Measurements from ENCODE around the gene APOBEC3B.
"Not testable (repeated sequence)": the region's sequence is repeated elsewhere in the genome, so short reads cannot be mapped to it uniquely, and the experiment has no call there.

APOBEC3B gene

GRCh38 chr22:38956551-38956950 is 25.6 kb upstream of the APOBEC3B start:
- Histone ChIP-seq H2BK5ac (ENCODE audit: low read depth, low read length, poor library complexity, severe bottlenecking) (no peak overlapping the region), H3K27me3 (ENCODE audit: control insufficient read depth in 1 of 2, insufficient read depth in 1 of 2, low read length in 2 of 2) (peaks cover 69 to 74% of the 10 kb centered on the region in 2 experiments), H3K23ac (ENCODE audit: low read length in 2 of 2) (no peak overlapping the region), H4K8ac (ENCODE audit: low read length) (no peak overlapping the region), H2BK15ac (ENCODE audit: low read depth, poor library complexity, severe bottlenecking) (no peak overlapping the region), H3K36me3 (ENCODE audit: control insufficient read depth in 1 of 2, insufficient read depth in 2 of 2, low read depth in 1 of 2, low read length in 2 of 2) (no peaks in the 10 kb centered on the region), H2BK120ac (ENCODE audit: low read depth, low read length) (no peak overlapping the region), H2AFZ (ENCODE audit: low read depth, low read length) (no peak overlapping the region), H3K4me2 (ENCODE audit: low read length, poor library complexity, severe bottlenecking) (no peak overlapping the region), H3K4me1 (ENCODE audit: control insufficient read depth, insufficient read depth, low read depth, low read length) (no peaks in the 10 kb centered on the region), H3K4ac (ENCODE audit: low read depth in 1 of 2, low read length in 2 of 2) (no peak overlapping the region), H3K9me3 (ENCODE audit: control insufficient read depth, low read length) (no peaks in the 10 kb centered on the region), H3K4me3 (ENCODE audit: insufficient read depth in 1 of 2, low read depth in 1 of 2, low read length in 2 of 2) (no peak overlapping the region), H3K14ac (ENCODE audit: low read length in 2 of 2) (no peak overlapping the region), H3K18ac (ENCODE audit: low read depth in 1 of 2, low read length in 2 of 2) (no peak overlapping the region), H3K27ac (ENCODE audit: low read length, poor library complexity, severe bottlenecking) (no peak overlapping the region), H3K9ac (ENCODE audit: low read length) (no peak overlapping the region), H2BK12ac (ENCODE audit: low read length in 2 of 2) (no peak overlapping the region), H4K91ac (ENCODE audit: low read length) (no peak overlapping the region), H2AK5ac (ENCODE audit: low read length, severe bottlenecking) (no peak overlapping the region), H3K79me1 (replicated peaks; ENCODE audit: low read length, poor library complexity, severe bottlenecking) (no peaks in the 10 kb centered on the region)
- no peak for DNase-seq
- 87% methylated on average over 5 of the region's 5 CpGs for WGBS

DNA sequence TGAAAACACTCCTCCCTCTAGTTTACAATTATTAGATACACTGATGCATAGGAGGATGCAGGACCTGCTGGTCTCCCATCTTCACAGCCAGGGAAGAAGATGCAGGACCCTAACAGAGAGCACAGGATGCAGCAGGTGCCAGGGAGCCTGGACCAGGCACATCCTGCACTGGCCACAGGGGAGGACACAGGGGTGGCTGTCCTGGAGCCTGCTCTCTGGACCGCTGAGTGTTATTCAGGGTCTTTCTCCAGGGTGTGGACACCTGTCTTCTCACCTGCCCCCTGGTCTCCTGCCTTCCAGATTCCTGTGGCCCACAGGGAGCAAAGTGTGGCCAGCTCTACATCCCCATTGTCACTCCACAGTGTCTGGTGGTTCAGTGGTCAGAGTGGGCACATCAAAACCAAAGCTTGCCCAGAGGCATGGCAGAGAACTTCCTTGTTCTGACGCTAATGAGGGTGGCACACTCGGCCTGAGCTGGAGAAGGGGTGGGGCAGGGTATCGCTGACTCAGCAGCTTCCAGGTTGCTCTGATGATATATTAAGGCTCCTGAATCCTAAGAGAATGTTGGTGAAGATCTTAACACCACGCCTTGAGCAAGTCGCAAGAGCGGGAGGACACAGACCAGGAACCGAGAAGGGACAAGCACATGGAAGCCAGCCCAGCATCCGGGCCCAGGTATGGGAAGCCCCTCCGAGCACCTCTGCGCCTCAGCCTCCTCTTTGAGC is 24.9 kb upstream of the APOBEC3B start, which contains the start of gene APOBEC3A:
Gene APOBEC3A (plus strand): TSS at position 564 of the 725 bp plus-strand sequence. CDS start 83 bp downstream, at position 647.
- no peak for DNase-seq
- Histone ChIP-seq H3K4me1 (ENCODE audit: control insufficient read depth, insufficient read depth, low read depth, low read length) (no peaks in the 10 kb centered on the region), H3K4me2 (ENCODE audit: low read length, poor library complexity, severe bottlenecking) (no peak within 1 kb of the TSS), H4K8ac (ENCODE audit: low read length) (no peak within 1 kb of the TSS), H2AK5ac (ENCODE audit: low read length, severe bottlenecking) (no peak within 1 kb of the TSS), H3K4ac (ENCODE audit: low read depth in 1 of 2, low read length in 2 of 2) (no peak within 1 kb of the TSS), H2BK15ac (ENCODE audit: low read depth, poor library complexity, severe bottlenecking) (no peak within 1 kb of the TSS), H3K36me3 (ENCODE audit: control insufficient read depth in 1 of 2, insufficient read depth in 2 of 2, low read depth in 1 of 2, low read length in 2 of 2) (no peaks in the 10 kb centered on the region), H3K27ac (ENCODE audit: low read length, poor library complexity, severe bottlenecking) (no peak within 1 kb of the TSS), H3K27me3 (ENCODE audit: control insufficient read depth in 1 of 2, insufficient read depth in 1 of 2, low read length in 2 of 2) (peaks cover 62 to 71% of the 10 kb centered on the region in 2 experiments), H3K9me3 (ENCODE audit: control insufficient read depth, low read length) (no peaks in the 10 kb centered on the region), H2BK120ac (ENCODE audit: low read depth, low read length) (no peak within 1 kb of the TSS), H3K18ac (ENCODE audit: low read depth in 1 of 2, low read length in 2 of 2) (no peak within 1 kb of the TSS), H2BK5ac (ENCODE audit: low read depth, low read length, poor library complexity, severe bottlenecking) (no peak within 1 kb of the TSS), H3K23ac (ENCODE audit: low read length in 2 of 2) (no peak within 1 kb of the TSS), H3K4me3 (ENCODE audit: insufficient read depth in 1 of 2, low read depth in 1 of 2, low read length in 2 of 2) (no peak within 1 kb of the TSS), H4K91ac (ENCODE audit: low read length) (no peak within 1 kb of the TSS), H2BK12ac (ENCODE audit: low read length in 2 of 2) (no peak within 1 kb of the TSS), H3K9ac (ENCODE audit: low read length) (no peak within 1 kb of the TSS), H3K79me1 (replicated peaks; ENCODE audit: low read length, poor library complexity, severe bottlenecking) (no peaks in the 10 kb centered on the region), H3K14ac (ENCODE audit: low read length in 2 of 2) (no peak within 1 kb of the TSS), H2AFZ (ENCODE audit: low read depth, low read length) (no peak within 1 kb of the TSS)
- 88% methylated on average over 11 of the region's 11 CpGs for WGBS

GRCh38 chr22:38957808-38958650 is 24.1 kb upstream of the APOBEC3B start:
- Histone ChIP-seq H3K18ac (ENCODE audit: low read depth in 1 of 2, low read length in 2 of 2) (no peak overlapping the region), H3K23ac (ENCODE audit: low read length in 2 of 2) (no peak overlapping the region), H2BK12ac (ENCODE audit: low read length in 2 of 2) (no peak overlapping the region), H2BK15ac (ENCODE audit: low read depth, poor library complexity, severe bottlenecking) (no peak overlapping the region), H2BK120ac (ENCODE audit: low read depth, low read length) (no peak overlapping the region), H3K9ac (ENCODE audit: low read length) (no peak overlapping the region), H3K14ac (ENCODE audit: low read length in 2 of 2) (no peak overlapping the region), H4K8ac (ENCODE audit: low read length) (no peak overlapping the region), H2BK5ac (ENCODE audit: low read depth, low read length, poor library complexity, severe bottlenecking) (no peak overlapping the region), H3K4me3 (ENCODE audit: insufficient read depth in 1 of 2, low read depth in 1 of 2, low read length in 2 of 2) (no peak overlapping the region), H3K4me1 (ENCODE audit: control insufficient read depth, insufficient read depth, low read depth, low read length) (no peaks in the 10 kb centered on the region), H2AFZ (ENCODE audit: low read depth, low read length) (no peak overlapping the region), H4K91ac (ENCODE audit: low read length) (no peak overlapping the region), H3K4me2 (ENCODE audit: low read length, poor library complexity, severe bottlenecking) (no peak overlapping the region), H3K27me3 (ENCODE audit: control insufficient read depth in 1 of 2, insufficient read depth in 1 of 2, low read length in 2 of 2) (peaks cover 58 to 66% of the 10 kb centered on the region in 2 experiments), H3K36me3 (ENCODE audit: control insufficient read depth in 1 of 2, insufficient read depth in 2 of 2, low read depth in 1 of 2, low read length in 2 of 2) (no peaks in the 10 kb centered on the region), H3K4ac (ENCODE audit: low read depth in 1 of 2, low read length in 2 of 2) (no peak overlapping the region), H3K9me3 (ENCODE audit: control insufficient read depth, low read length) (no peaks in the 10 kb centered on the region), H3K79me1 (replicated peaks; ENCODE audit: low read length, poor library complexity, severe bottlenecking) (no peaks in the 10 kb centered on the region), H3K27ac (ENCODE audit: low read length, poor library complexity, severe bottlenecking) (no peak overlapping the region), H2AK5ac (ENCODE audit: low read length, severe bottlenecking) (no peak overlapping the region)
- 79% methylated on average over 5 of the region's 6 CpGs for WGBS
- DNase-seq, result no peak

- not testable (repeated sequence) for H2AFZ ChIP-seq (ENCODE audit: low read depth, low read length); H3K27ac ChIP-seq (ENCODE audit: low read length, poor library complexity, severe bottlenecking); H3K4ac ChIP-seq (ENCODE audit: low read depth in 1 of 2, low read length in 2 of 2); H3K36me3 ChIP-seq (ENCODE audit: control insufficient read depth in 1 of 2, insufficient read depth in 2 of 2, low read depth in 1 of 2, low read length in 2 of 2); DNase-seq; H3K23ac ChIP-seq (ENCODE audit: low read length in 2 of 2); H3K9ac ChIP-seq (ENCODE audit: low read length); H3K79me1 ChIP-seq (replicated peaks; ENCODE audit: low read length, poor library complexity, severe bottlenecking); H2AK5ac ChIP-seq (ENCODE audit: low read length, severe bottlenecking); H3K9me3 ChIP-seq (ENCODE audit: control insufficient read depth, low read length); H4K8ac ChIP-seq (ENCODE audit: low read length); H3K4me3 ChIP-seq (ENCODE audit: insufficient read depth in 1 of 2, low read depth in 1 of 2, low read length in 2 of 2); H2BK5ac ChIP-seq (ENCODE audit: low read depth, low read length, poor library complexity, severe bottlenecking); H3K4me2 ChIP-seq (ENCODE audit: low read length, poor library complexity, severe bottlenecking); H2BK15ac ChIP-seq (ENCODE audit: low read depth, poor library complexity, severe bottlenecking); H2BK120ac ChIP-seq (ENCODE audit: low read depth, low read length); H2BK12ac ChIP-seq (ENCODE audit: low read length in 2 of 2); H3K14ac ChIP-seq (ENCODE audit: low read length in 2 of 2); H3K4me1 ChIP-seq (ENCODE audit: control insufficient read depth, insufficient read depth, low read depth, low read length); H3K18ac ChIP-seq (ENCODE audit: low read depth in 1 of 2, low read length in 2 of 2); H4K91ac ChIP-seq (ENCODE audit: low read length)
- peaks cover 52 to 61% of the 10 kb centered on the region in 2 experiments for H3K27me3 ChIP-seq (ENCODE audit: control insufficient read depth in 1 of 2, insufficient read depth in 1 of 2, low read length in 2 of 2)
These were observed 23.6 kb upstream of the APOBEC3B start for GRCh38 chr22:38958651-38958943.
